T-helper 2 cell treated with Interferon-gamma antibody and Interleukin-4, amounts not matched to agents 5 μg/mL and 100 μg/mL, for 36 hours (primary cell): ENCODE data around the gene INS.

Source experiments
- DNase-seq: peaks from one replicate; pipeline ENCODE4 v3.0.0; 2021; ENCODE audit warnings: low spot score
- H3K27ac Mint-ChIP-seq: one replicate; pipeline ENCODE4 v1.8.0; 2021; ENCODE audit warnings: mild to moderate bottlenecking, mixed read lengths
- H3K27me3 Mint-ChIP-seq: one replicate; pipeline ENCODE4 v1.8.0; 2021; ENCODE audit warnings: low read depth, mixed read lengths
- H3K36me3 Mint-ChIP-seq: one replicate; pipeline ENCODE4 v1.8.0; 2021; ENCODE audit warnings: low read depth, mixed read lengths
- H3K4me1 Mint-ChIP-seq: one replicate; pipeline ENCODE4 v1.8.0; 2021; ENCODE audit warnings: low read depth, mixed read lengths
- H3K4me3 Mint-ChIP-seq: one replicate; pipeline ENCODE4 v1.8.0; 2022; ENCODE audit warnings: mild to moderate bottlenecking, moderate library complexity, mixed read lengths
- H3K9me3 Mint-ChIP-seq: one replicate; pipeline ENCODE4 v1.8.0; 2021; ENCODE audit warnings: mixed read lengths

INS gene

DNA sequence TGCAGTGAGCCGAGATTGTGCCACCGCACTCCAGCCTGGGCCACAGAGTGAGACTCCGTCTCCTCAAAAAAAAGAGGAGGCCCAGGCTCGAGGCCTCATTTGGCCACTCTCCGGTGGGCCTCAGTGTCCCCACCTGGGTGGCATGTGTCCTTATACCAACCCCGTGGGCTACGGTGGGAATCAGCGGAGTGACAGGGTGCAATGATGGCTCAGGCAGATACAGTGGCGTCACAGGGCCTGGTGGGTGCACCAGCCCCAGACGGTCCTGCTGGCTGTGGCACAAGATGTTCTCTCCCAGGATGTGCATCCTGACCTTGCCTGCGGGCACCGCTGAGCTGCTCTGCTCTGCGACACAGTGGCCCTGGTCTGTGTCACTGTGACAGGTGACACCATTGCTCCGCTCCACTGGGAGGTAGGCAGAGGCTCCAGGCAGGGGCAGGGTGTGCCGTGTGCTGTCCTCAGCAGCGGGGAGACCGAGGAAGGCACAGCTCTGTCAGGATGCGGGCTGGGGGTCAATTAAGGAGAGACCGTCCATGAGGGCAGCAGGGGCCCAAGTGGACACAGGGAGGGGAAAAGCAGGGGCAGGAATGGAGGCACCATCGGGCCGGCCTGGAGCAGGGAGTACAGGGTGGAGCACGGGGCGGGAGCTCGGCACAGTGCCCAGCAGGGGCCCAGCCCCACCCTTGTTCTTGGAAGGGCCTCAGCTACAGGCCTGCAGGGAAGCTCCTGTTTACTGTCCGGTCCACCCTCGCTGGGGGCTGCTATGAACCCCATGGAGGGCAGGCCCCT lies 32.3 kb upstream of the INS start:
- no peaks in the 10 kb centered on the region for H3K4me1 Mint-ChIP-seq
- H3K4me3 Mint-ChIP-seq: no peak overlapping the region
- DNase-seq: no peak
- peaks cover 11% of the 10 kb centered on the region for H3K27me3 Mint-ChIP-seq
- no peaks in the 10 kb centered on the region for H3K36me3 Mint-ChIP-seq
- H3K9me3 Mint-ChIP-seq: no peaks in the 10 kb centered on the region
- H3K27ac Mint-ChIP-seq: no peak overlapping the region

DNA sequence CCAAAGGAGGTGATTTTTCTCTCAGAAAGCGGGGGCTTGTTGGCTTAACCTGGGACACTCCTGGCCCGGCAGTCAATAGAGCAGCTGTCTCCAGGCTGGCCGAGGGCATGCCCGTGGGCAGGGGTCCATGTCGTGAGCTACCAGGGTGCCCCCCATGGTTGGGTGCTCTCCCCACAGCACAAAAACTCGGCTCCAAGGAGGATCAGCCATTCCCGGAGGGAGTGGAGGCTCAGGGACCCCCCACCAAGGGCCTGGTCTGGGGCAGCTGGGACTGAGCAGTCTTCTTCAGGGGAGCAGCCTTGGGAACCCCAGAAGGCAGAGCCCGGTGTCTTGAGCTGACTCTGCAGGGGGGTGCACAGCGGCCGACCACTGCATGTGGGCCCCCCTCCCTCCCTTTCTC lies 31.4 kb upstream of the INS start:
- Mint-ChIP-seq H3K9me3 (no peaks in the 10 kb centered on the region), H3K36me3 (no peaks in the 10 kb centered on the region), H3K27ac (no peak overlapping the region), H3K27me3 (peaks cover 11% of the 10 kb centered on the region), H3K4me3 (no peak overlapping the region), H3K4me1 (no peaks in the 10 kb centered on the region)
- DNase-seq: no peak

DNA sequence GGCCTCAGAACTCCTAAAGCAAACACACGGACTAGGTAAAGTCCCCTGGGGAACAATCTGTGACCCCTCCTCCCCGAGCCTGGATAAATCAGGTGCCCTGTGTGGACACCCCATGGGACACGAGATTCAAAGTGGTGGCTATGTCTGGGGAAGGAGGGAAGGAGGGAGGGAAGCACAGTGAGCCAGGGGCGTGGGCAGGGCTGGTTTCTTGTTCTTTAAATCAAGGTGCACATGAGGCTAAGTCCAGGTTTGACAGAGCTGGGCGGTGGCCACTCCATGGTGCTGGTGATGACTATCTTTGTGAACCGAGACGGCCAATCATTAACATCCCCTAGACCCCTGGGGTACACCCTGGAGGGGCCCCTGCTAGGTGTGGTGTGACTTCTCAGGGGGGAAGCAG lies 30.9 kb upstream of the INS start:
- H3K27me3 Mint-ChIP-seq: peaks cover 9% of the 10 kb centered on the region
- no peak overlapping the region for H3K27ac Mint-ChIP-seq
- DNase-seq: no peak
- H3K4me1 Mint-ChIP-seq: no peaks in the 10 kb centered on the region
- H3K36me3 Mint-ChIP-seq: no peaks in the 10 kb centered on the region
- no peaks in the 10 kb centered on the region for H3K9me3 Mint-ChIP-seq
- no peak overlapping the region for H3K4me3 Mint-ChIP-seq

DNA sequence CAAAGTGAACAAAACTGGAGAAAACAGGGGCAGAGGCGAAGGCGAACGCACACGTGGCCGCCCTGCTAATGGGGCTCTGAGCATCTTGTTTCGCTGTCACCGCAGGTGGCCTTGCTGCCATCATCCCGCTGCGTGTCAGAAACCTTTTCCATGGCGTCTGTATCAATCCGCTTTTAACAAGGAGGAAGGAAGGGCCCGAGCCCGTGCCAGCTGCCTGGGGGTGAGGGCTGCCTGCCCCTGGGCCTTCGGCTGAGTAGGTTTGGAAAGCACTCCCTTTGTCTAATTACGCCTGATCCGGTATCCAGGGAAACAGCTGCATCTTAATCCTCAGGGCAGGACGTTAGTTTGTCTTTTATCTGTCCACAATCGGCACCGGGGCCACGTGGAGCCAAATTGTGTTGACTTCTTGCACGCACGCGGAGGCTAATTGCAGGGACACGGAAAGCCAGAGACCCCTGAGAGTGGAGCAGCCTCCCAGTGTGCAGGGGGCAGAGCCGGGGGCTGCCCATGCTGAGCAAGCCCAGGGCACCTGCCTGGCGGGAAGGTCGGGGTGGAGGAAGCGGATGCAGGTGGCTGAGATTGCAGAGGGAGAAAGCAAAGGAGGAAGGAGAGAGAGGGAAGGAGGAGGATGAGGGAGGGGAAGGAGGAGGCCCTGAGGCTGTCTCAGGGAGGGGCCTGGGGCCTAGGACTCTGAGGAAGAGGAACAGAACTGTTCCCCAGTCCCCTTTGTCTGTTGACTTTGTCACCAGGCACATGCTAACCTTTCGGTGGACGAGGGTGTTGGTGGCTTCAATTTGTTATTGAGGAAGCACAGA lies 29.9 kb upstream of the INS start:
- DNase-seq: no peak
- Mint-ChIP-seq H3K4me3 (no peak overlapping the region), H3K27ac (no peak overlapping the region), H3K36me3 (no peaks in the 10 kb centered on the region), H3K9me3 (no peaks in the 10 kb centered on the region), H3K27me3 (no peaks in the 10 kb centered on the region), H3K4me1 (no peaks in the 10 kb centered on the region)

DNA sequence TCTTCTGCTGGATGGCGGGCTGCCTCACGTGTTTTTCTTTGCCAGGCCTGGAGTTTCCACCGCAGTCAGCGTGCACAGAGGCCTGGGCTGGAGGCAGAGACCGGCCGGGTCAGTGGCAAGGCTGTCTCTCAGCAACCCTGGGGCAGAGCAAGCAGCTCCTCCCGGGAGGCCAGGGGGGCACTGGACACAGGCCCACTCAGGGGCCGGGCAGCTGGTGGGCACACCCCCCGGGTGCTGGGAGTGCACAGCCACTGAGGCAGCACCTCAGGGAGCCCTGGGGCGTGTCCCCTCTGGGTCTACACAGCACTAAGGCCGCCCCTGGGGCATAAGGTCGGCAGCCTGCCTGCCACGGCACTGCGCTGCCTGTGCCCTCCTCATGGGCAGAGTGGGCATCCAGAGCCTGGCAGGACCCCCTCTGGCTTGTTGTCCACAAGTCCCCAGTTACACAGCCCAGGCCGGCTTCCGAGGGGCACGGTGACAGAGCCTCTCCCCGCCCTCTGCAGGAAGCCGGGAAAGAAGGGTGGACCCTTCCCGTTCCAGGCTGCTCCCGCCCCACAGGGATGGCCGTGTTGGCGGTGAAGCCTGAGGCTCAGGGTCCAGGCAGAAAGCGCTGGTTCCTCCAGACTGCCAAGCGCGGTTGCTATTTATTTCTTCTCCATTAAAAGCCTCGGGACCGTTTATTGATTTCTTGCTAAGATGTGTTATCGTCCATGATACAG lies 29.1 kb upstream of the INS start:
- H3K4me1 Mint-ChIP-seq: no peaks in the 10 kb centered on the region
- no peaks in the 10 kb centered on the region for H3K9me3 Mint-ChIP-seq
- no peaks in the 10 kb centered on the region for H3K27me3 Mint-ChIP-seq
- H3K4me3 Mint-ChIP-seq: no peak overlapping the region
- no peak overlapping the region for H3K27ac Mint-ChIP-seq
- no peak for DNase-seq
- no peaks in the 10 kb centered on the region for H3K36me3 Mint-ChIP-seq

DNA sequence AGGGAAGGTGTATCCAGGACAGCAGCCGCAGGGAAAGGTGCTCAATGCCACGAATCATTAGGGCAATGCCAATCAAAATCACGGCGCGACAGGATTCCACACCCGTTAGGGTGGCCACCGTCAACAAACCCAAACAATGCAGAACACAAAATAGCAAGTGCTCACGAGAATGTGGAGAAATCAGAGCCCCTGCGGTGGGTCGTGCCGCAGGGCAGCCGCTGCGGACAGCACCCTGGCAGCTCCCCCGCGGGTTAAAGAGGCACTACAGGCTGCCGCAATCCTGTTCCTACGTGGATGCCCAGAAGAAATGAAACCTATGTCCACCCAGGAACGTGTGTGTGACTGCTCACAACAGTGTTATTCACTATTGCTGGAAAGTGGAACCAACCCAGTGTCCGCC lies 27.7 kb upstream of the INS start:
- Mint-ChIP-seq H3K9me3 (no peaks in the 10 kb centered on the region), H3K4me3 (no peak overlapping the region), H3K27ac (no peak overlapping the region), H3K36me3 (no peaks in the 10 kb centered on the region), H3K4me1 (no peaks in the 10 kb centered on the region), H3K27me3 (no peaks in the 10 kb centered on the region)
- DNase-seq: no peak

DNA sequence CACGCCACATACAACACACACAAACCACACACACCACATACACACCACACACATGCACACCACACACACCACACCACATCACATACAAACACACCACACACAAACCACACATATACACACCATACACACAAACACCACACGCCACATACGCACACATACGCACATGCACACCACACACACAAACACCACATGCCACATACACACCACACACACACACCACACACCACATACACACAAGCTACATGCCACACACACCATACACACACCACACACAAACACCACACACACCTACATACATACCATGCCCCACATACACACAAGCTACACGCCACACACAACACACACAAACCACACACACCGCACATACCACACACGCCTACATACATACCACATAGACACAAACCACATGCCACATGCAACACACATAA lies 26.3 kb upstream of the INS start:
- H3K4me1 Mint-ChIP-seq: no peaks in the 10 kb centered on the region

DNA sequence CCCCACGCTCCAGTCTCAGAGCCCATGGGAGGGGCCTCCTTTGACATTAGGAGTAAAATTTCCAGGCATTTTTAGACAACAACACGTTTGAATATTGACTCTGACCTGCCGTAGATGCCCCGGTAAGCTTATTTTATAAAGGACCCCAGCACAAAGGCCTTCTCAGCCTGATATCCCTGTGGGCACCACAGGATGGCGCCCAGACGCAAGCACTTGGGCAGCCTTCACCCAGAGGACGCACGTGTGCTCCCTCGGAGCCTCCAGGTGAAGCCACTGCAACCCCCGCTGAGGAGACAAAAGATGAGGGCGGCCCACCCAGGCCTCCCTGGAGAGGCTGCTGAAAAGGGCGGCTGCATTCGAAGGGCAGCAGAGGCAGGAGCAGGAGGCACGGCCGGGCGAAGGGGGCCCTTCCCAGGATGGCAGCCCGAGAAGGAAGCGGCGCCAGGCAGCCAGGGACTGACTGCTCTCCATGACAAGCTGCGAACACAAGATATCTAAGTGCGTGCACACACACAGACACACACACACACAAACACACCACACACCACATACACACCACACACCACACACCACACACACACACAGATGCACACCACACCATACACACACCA lies 25.8 kb upstream of the INS start:
- H3K36me3 Mint-ChIP-seq: no peaks in the 10 kb centered on the region

More for the DNA sequence above, 26.3 kb upstream of the INS start:
- no peak overlapping the region for H3K4me3 Mint-ChIP-seq
- no peaks in the 10 kb centered on the region for H3K9me3 Mint-ChIP-seq
- H3K27ac Mint-ChIP-seq: no peak overlapping the region
- no peaks in the 10 kb centered on the region for H3K27me3 Mint-ChIP-seq
- H3K36me3 Mint-ChIP-seq: no peaks in the 10 kb centered on the region
- DNase-seq: no peak

DNA sequence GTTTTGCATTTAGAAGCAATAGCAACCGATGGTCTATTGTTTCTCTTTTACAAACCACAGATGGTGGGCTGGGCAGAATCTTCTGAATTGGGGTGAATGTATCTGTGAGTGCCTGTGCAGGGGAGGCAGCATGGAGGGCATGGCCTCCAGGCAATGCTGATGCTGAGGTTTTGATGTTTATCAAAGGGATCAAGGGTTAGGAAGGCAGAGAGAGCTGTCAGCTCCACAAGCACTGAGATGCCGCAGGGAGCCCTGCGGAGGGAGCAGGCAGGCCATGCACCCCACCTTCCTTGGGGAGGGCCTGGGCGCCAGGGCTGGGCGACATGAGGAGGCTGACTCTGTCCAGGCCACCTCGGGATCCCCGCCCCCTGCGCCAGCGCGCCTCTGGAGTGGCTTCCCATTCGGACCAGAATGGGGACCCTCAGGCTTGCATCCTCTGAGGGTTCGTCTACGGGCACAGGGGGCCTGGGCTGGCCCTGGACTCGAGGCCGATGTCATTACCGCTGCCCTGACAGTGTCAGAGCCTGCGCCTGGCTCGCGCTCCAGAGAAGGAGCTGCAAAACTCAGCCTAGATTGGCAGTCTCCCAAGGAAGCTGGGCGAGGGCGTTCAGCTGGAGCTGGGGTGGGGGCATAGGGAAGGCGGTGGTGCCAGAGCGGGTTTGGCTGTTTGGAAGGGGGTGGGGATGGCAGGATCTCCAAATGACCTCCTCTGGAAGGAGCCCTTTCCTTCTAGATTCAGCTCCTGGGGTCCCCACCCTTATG lies 24.5 kb upstream of the INS start:
- Mint-ChIP-seq H3K27me3 (no peaks in the 10 kb centered on the region), H3K4me3 (no peak overlapping the region), H3K4me1 (no peaks in the 10 kb centered on the region), H3K36me3 (no peaks in the 10 kb centered on the region), H3K27ac (no peak overlapping the region), H3K9me3 (no peaks in the 10 kb centered on the region)
- DNase-seq: no peak

More for the DNA sequence above, 25.8 kb upstream of the INS start:
- H3K9me3 Mint-ChIP-seq: no peaks in the 10 kb centered on the region
- no peak overlapping the region for H3K4me3 Mint-ChIP-seq
- DNase-seq: peak; percentile 13
- no peaks in the 10 kb centered on the region for H3K27me3 Mint-ChIP-seq
- no peak overlapping the region for H3K27ac Mint-ChIP-seq
- no peaks in the 10 kb centered on the region for H3K4me1 Mint-ChIP-seq

DNA sequence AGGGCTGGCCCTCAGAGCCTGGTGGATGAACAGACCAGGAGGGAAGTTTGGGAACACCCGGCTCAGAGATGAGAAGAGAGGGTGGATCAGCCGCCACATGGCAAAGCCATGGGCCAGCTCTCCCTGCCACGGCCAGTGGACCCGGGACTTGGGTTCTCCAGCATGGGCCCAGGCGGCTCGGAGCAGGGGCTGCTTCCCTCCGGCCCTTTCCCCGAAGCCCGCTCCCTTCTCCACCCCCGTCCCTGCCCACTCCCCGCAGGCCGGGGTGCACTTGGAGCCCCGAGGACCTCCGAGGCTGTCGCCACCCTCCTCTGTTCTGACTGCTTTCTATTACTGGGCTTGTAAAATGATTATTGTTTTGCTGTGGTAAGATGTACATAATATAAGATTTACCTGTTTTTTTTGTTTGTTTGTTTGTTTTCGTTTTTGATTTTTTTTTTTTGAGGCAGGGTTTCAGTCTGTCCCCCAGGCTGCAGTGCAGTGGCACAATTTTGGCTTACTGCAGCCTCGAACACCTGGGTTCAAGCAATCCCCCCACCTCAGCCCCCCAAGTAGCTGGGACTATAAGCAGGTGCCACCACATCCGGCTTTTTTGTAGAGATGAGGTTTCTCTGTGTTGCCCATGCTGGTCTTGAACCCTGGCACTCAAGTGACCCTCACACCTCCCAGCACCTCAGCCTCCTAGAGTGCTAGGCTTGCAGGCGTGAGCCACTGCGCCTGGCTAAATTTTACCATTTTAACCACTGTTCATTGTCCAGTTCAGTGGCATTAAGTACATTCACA lies 21.9 kb upstream of the INS start:
- Mint-ChIP-seq H3K27ac (no peak overlapping the region), H3K4me3 (no peak overlapping the region), H3K27me3 (no peaks in the 10 kb centered on the region), H3K36me3 (no peaks in the 10 kb centered on the region), H3K4me1 (no peaks in the 10 kb centered on the region), H3K9me3 (no peaks in the 10 kb centered on the region)
- no peak for DNase-seq

DNA sequence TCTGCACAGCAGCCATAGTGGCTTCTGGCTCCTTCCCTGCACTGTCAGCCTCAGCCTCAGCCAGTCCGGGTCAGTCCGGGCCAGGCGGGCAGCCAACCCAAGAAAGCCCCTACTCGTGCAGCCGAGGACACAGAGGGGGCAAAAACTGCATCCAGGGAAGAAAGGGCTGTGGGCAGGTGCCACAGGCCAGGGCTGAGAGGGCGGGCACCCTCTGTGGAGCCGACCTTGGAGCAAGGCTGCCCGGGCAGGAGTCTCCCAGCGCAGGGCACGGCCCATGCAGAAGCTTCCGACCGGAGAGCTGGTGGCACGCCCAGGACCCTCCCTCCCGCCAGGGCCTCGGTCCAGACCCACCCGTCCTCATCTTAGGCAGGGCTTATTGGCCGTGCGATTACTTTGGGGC lies 21.1 kb upstream of the INS start:
- no peaks in the 10 kb centered on the region for H3K4me1 Mint-ChIP-seq
- H3K27me3 Mint-ChIP-seq: no peaks in the 10 kb centered on the region
- no peaks in the 10 kb centered on the region for H3K36me3 Mint-ChIP-seq
- H3K9me3 Mint-ChIP-seq: no peaks in the 10 kb centered on the region
- no peak overlapping the region for H3K27ac Mint-ChIP-seq
- no peak for DNase-seq
- no peak overlapping the region for H3K4me3 Mint-ChIP-seq

DNA sequence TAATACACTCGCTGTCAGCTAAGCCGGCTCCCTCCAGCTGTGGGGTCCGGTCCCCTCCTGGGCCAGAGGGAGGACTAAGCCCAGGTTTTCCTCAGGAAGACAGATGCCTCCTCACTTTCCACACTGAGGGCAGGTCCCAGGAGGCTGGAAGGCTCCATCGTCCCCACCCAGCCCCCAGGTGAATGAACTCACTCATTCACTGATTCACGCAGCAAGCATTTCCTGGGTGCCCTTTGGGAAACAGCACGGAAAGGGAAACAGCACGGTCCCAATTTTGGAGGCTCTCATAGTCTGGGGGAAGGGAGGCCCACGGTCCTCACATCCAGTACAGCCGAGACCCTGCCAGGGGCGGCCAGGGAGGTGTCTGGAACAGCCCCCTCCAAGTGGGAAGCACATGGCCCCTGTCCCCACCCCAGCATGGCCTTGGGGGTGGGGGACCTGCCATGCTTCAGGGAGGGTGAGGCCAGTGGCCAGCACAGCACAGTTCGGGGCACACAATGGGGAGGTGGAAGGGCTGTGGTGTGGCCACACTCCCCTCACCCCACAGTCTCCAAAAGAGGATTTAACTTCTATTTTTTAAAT lies 19.9 kb upstream of the INS start:
- Mint-ChIP-seq H3K9me3 (no peaks in the 10 kb centered on the region), H3K27me3 (no peaks in the 10 kb centered on the region), H3K27ac (no peak overlapping the region), H3K36me3 (no peaks in the 10 kb centered on the region), H3K4me3 (no peak overlapping the region), H3K4me1 (no peaks in the 10 kb centered on the region)
- DNase-seq: no peak
